Neutrophil (primary cell): ENCODE results near the gene HOXC9.

Experiments used
- H3K27ac ChIP-seq: fragments of 200-600 bp; sonication (generic); 2 replicates; pipeline ENCODE4 v1.5.1; 2016; ENCODE audit warnings: mild to moderate bottlenecking, moderate library complexity
- H3K27me3 ChIP-seq: fragments of 200-600 bp; sonication (generic); 2 replicates; pipeline ENCODE4 v1.6.0; 2016; ENCODE audit warnings: mild to moderate bottlenecking
- H3K36me3 ChIP-seq: fragments of 200-600 bp; sonication (generic); 2 replicates; pipeline ENCODE4 v1.5.1; 2017
- H3K4me1 ChIP-seq, 2 experiments: fragments of 200-600 bp in 1 of 2; sonication (generic) in 1 of 2; 1 replicate in 1 of 2; 2 replicates in 1 of 2; pipeline versions ENCODE4 v1.5.1 to v1.6.1; 2013 to 2016; ENCODE audit warnings: low read depth in 1 of 2, low read length in 1 of 2, mild to moderate bottlenecking in 1 of 2, moderate library complexity in 1 of 2; ENCODE audit not compliant: control insufficient read depth in 1 of 2, insufficient read depth in 1 of 2
- H3K4me3 ChIP-seq, 2 experiments: fragments of 200-600 bp in 1 of 2; sonication (generic) in 1 of 2; 1 replicate in 1 of 2; 2 replicates in 1 of 2; pipeline ENCODE4 v1.5.1; 2013 to 2016; ENCODE audit warnings: low read depth in 1 of 2, low read length in 1 of 2, mild to moderate bottlenecking in 1 of 2, moderate library complexity in 1 of 2
- H3K9me3 ChIP-seq: fragments of 200-600 bp; sonication (generic); 2 replicates; pipeline ENCODE4 v1.5.1; 2016
- TF ChIP-seq, protein P1 (sequence below): fragments of 200-600 bp; sonication (generic); IDR thresholded peaks from 2 replicates; pipeline ENCODE4 v1.5.1; 2016; ENCODE audit warnings: antibody characterized with exemption

HOXC9 gene

GRCh38 chr12:54052438-54053002, 52.6 kb downstream of the HOXC9 start:
- H3K4me1 ChIP-seq, result no peaks in the 10 kb centered on the region
- H3K4me3 ChIP-seq, result no peak overlapping the region
- TF ChIP-seq, protein P1, sequence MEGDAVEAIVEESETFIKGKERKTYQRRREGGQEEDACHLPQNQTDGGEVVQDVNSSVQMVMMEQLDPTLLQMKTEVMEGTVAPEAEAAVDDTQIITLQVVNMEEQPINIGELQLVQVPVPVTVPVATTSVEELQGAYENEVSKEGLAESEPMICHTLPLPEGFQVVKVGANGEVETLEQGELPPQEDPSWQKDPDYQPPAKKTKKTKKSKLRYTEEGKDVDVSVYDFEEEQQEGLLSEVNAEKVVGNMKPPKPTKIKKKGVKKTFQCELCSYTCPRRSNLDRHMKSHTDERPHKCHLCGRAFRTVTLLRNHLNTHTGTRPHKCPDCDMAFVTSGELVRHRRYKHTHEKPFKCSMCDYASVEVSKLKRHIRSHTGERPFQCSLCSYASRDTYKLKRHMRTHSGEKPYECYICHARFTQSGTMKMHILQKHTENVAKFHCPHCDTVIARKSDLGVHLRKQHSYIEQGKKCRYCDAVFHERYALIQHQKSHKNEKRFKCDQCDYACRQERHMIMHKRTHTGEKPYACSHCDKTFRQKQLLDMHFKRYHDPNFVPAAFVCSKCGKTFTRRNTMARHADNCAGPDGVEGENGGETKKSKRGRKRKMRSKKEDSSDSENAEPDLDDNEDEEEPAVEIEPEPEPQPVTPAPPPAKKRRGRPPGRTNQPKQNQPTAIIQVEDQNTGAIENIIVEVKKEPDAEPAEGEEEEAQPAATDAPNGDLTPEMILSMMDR, result no peak
- no peaks in the 10 kb centered on the region for H3K36me3 ChIP-seq
- no peak overlapping the region for H3K27ac ChIP-seq
- peaks cover 100% of the 10 kb centered on the region for H3K27me3 ChIP-seq
- H3K9me3 ChIP-seq, result no peaks in the 10 kb centered on the region
